ENCODE measurements around the gene TDRKH. TPM values are rescaled to one million over a fixed set of nuclear protein-coding genes. Genes with fewer than 3 reads are reported as not detected.
"Not testable (repeated sequence)": the region's sequence is repeated elsewhere in the genome, so short reads cannot be mapped to it uniquely, and the experiment has no call there.

The TDRKH gene
- total RNA-seq, 1 experiment from 2014 or later = 25.7 TPM

DNA sequence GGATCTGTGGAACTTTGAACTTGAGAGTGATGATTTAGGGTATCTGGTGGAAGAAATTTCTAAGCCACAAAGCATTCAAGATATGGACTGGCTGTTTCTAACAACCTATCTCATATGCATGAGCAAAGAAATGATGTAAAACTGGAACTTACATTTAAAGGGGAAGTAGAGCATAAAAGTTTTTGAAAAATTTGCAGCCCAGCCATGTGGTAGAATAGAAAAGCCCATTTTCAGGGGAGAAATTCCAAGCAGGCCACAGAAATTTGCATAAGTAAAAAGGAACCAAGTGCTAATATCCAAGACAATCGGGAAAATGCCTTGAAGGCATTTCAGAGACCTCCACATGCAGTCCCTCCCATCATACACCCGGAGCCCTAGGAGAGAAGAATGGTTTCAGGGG lies 53.3 kb downstream of the TDRKH start:
- Mint-ChIP-seq H3K27ac (ENCODE audit: unreplicated experiment) (no peak overlapping the region), H3K36me3 (ENCODE audit: insufficient read depth, unreplicated experiment) (peaks cover 3% of the 10 kb centered on the region), H3K4me3 (ENCODE audit: low read depth, unreplicated experiment) (no peak overlapping the region), H3K27me3 (ENCODE audit: unreplicated experiment) (no peaks in the 10 kb centered on the region), H3K4me1 (ENCODE audit: low read depth, unreplicated experiment) (peaks cover 30% of the 10 kb centered on the region), H3K9me3 (ENCODE audit: low read depth, unreplicated experiment) (peaks cover 6% of the 10 kb centered on the region)
- BruUV-seq (replicated peaks) = no TSS peak
- CTCF ChIA-PET = no interaction called here
- TF ChIP-seq, protein P1, sequence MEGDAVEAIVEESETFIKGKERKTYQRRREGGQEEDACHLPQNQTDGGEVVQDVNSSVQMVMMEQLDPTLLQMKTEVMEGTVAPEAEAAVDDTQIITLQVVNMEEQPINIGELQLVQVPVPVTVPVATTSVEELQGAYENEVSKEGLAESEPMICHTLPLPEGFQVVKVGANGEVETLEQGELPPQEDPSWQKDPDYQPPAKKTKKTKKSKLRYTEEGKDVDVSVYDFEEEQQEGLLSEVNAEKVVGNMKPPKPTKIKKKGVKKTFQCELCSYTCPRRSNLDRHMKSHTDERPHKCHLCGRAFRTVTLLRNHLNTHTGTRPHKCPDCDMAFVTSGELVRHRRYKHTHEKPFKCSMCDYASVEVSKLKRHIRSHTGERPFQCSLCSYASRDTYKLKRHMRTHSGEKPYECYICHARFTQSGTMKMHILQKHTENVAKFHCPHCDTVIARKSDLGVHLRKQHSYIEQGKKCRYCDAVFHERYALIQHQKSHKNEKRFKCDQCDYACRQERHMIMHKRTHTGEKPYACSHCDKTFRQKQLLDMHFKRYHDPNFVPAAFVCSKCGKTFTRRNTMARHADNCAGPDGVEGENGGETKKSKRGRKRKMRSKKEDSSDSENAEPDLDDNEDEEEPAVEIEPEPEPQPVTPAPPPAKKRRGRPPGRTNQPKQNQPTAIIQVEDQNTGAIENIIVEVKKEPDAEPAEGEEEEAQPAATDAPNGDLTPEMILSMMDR (IDR thresholded peaks at IDR 0.05; ENCODE audit: unreplicated experiment) = no peak
- DNase-seq = no peak
- intact Hi-C loops (cut with micrococcal nuclease; ENCODE audit: unreplicated experiment) = loop anchor here (5.0 kb wide), 2 partner anchors 195 to 295 kb away; partner anchors contain the start of gene TUFT1

DNA sequence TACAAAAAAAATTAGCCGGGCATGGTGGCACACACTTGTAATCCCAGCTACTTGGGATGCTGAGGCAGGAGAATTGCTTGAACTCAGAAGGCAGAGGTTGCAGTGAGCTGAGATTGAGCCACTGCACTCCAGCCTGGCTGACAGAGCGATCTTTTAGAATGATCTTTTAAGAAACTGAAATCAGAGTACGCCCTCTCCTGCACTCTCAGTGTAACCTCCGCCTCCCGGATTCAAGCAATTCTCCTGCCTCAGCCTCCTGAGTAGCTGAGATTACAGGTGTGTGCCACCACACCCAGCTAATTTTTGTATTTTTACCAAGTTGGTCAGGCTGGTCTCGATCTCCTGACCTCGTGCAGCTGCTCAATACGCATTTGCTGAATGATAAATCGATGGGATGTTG lies 56.3 kb downstream of the TDRKH start:
- BruUV-seq (replicated peaks); H3K27me3 Mint-ChIP-seq (ENCODE audit: unreplicated experiment); H3K4me3 Mint-ChIP-seq (ENCODE audit: low read depth, unreplicated experiment); H3K9me3 Mint-ChIP-seq (ENCODE audit: low read depth, unreplicated experiment); H3K27ac Mint-ChIP-seq (ENCODE audit: unreplicated experiment); H3K36me3 Mint-ChIP-seq (ENCODE audit: insufficient read depth, unreplicated experiment); DNase-seq: not testable (repeated sequence)
- intact Hi-C loops (cut with micrococcal nuclease; ENCODE audit: unreplicated experiment) = loop anchor here (2.0 kb wide), 1 partner anchor 139 kb away; no protein-coding TSS in a partner anchor
- CTCF ChIA-PET = interaction anchor here (0.9 to 1.5 kb wide), 5 partner anchors 17 to 103 kb away, joined by 3 to 17 read pairs (median 5); partner anchors contain the start of gene MRPL9
- H3K4me1 Mint-ChIP-seq (ENCODE audit: low read depth, unreplicated experiment) = peaks cover 38% of the 10 kb centered on the region

DNA sequence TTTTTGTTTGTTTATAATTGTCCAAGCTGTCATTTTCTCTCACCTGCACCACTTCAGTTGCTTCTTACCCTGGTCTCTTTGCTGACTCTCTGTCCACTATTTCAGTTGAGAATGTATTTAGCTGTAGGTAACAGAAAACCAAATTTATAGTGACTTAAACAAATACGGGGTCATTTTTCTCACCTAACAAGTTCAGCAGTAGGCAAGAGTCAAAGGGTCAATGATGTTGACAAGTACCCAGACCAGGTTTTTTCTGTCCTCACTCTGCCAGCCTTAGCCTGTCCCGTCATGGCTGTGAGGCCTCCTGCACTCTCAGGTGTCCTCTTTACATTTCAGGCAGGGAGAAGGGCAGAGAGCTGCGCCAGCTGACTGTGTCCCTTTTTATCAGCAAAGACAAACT lies 57.2 kb downstream of the TDRKH start:
- Mint-ChIP-seq H3K36me3 (ENCODE audit: insufficient read depth, unreplicated experiment) (peaks cover 10% of the 10 kb centered on the region), H3K4me3 (ENCODE audit: low read depth, unreplicated experiment) (no peak overlapping the region), H3K9me3 (ENCODE audit: low read depth, unreplicated experiment) (peaks cover 8% of the 10 kb centered on the region), H3K27ac (ENCODE audit: unreplicated experiment) (no peak overlapping the region), H3K27me3 (ENCODE audit: unreplicated experiment) (no peaks in the 10 kb centered on the region), H3K4me1 (ENCODE audit: low read depth, unreplicated experiment) (peaks cover 44% of the 10 kb centered on the region)
- no TSS peak for BruUV-seq (replicated peaks)
- TF ChIP-seq, protein P1 (IDR thresholded peaks at IDR 0.05; ENCODE audit: unreplicated experiment) = no peak
- intact Hi-C loops (cut with micrococcal nuclease; ENCODE audit: unreplicated experiment) = no loop called here
- CTCF ChIA-PET = interaction anchor here (0.6 to 1.5 kb wide), 5 partner anchors 16 to 397 kb away, joined by 3 to 5 read pairs (median 3); no protein-coding TSS in a partner anchor
- DNase-seq = no peak

DNA sequence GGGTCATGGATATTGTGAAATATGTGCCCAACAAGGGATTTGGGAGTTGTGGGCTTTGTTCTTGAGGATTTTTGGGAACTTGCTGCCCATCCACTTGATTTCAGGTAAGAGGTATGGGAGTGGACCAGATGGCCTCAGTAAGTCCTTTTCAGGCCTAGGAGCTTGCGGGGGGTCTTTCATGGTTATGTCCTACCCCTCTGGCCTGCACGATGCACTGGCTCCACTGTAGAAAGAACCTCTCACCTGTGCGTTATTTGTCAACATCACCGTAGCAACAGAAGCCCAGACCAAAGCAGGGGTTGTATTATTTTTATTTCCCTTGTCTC lies 60.4 kb downstream of the TDRKH start:
- peaks cover 39% of the 10 kb centered on the region for H3K4me1 Mint-ChIP-seq (ENCODE audit: low read depth, unreplicated experiment)
- CTCF ChIA-PET = interaction anchor here (0.6 to 2.3 kb wide), 8 partner anchors 9 to 186 kb away, joined by 3 to 7 read pairs (median 4); partner anchors contain the start of gene RIIAD1
- no peak for DNase-seq
- H3K27me3 Mint-ChIP-seq (ENCODE audit: unreplicated experiment) = no peaks in the 10 kb centered on the region
- peak overlapping the region; percentile 63 for H3K27ac Mint-ChIP-seq (ENCODE audit: unreplicated experiment)
- intact Hi-C loops (cut with micrococcal nuclease; ENCODE audit: unreplicated experiment) = no loop called here
- TF ChIP-seq, protein P1 (IDR thresholded peaks at IDR 0.05; ENCODE audit: unreplicated experiment) = no peak
- peaks cover 2% of the 10 kb centered on the region for H3K9me3 Mint-ChIP-seq (ENCODE audit: low read depth, unreplicated experiment)
- H3K4me3 Mint-ChIP-seq (ENCODE audit: low read depth, unreplicated experiment) = no peak overlapping the region
- H3K36me3 Mint-ChIP-seq (ENCODE audit: insufficient read depth, unreplicated experiment) = peaks cover 10% of the 10 kb centered on the region
- no TSS peak for BruUV-seq (replicated peaks)

Measured in Calu3 (cell line).